A549 (cell line): Measurements from ENCODE around the gene ANO6. TPM values are rescaled to one million over a fixed set of nuclear protein-coding genes. Genes with fewer than 3 reads are reported as not detected.

ENCODE experiments used
- ATAC-seq, 2 experiments: fragments of 200-7000 bp in 1 of 2; fragments of >200 bp in 1 of 2; cut with Nextera tagmentation in 1 of 2; cut with Tn5 transposase in 1 of 2; 3 replicates each; pipeline versions ENCODE4 v1.8.0 to v1.9.1; 2018 to 2020; ENCODE audit warnings: mild to moderate bottlenecking in 1 of 2, moderate library complexity in 1 of 2
- CTCF ChIA-PET: fragments of 300-600 bp; sonication (Branson Sonifier 250); formaldehyde crosslinking; extraction: SDS; loops from one replicate; lab custom pipeline; 2021; ENCODE audit warnings: antibody characterized with exemption, inconsistent platforms; lab: Yijun Ruan, JAX
- POLR2A ChIA-PET: fragments of 350-600 bp; formaldehyde crosslinking; extraction: SDS; loops from one replicate; lab custom pipeline; 2021; ENCODE audit warnings: antibody characterized with exemption, inconsistent platforms; lab: Yijun Ruan, JAX
- DNase-seq, 2 experiments: peaks; one replicate each; pipeline versions ENCODE4 v3.0.0 to v3.0.0-alpha.2; 2011 to 2016; ENCODE audit warnings: low read depth in 1 of 2, low spot score in 1 of 2
- FAIRE-seq: peaks from 2 replicates; lab custom pipeline; 2011; peaks lifted over from hg19 to GRCh38; lab: Jason Lieb, UNC
- H3K27ac ChIP-seq, 2 experiments: fragments of >200 bp; sonication (Bioruptor Twin); formaldehyde crosslinking; 3 replicates each; pipeline ENCODE4 v1.5.1; 2016 to 2017
- H3K4me1 ChIP-seq: fragments of >200 bp; sonication (Bioruptor Twin); formaldehyde crosslinking; 3 replicates; pipeline ENCODE4 v1.6.1; 2016
- H3K4me2 ChIP-seq: fragments of >200 bp; sonication (Bioruptor Twin); formaldehyde crosslinking; 3 replicates; pipeline ENCODE4 v1.6.1; 2016
- H3K4me3 ChIP-seq: fragments of >200 bp; sonication (Bioruptor Twin); formaldehyde crosslinking; 3 replicates; pipeline ENCODE4 v1.5.1; 2016
- H3K9me3 ChIP-seq: fragments of >200 bp; sonication (Bioruptor Twin); formaldehyde crosslinking; 3 replicates; pipeline ENCODE4 v1.6.1; 2016
- ATOH8 ChIP-seq: fragments of 250-450 bp; sonication (Bioruptor Pico); IDR thresholded peaks from 2 replicates; pipeline ENCODE4 v1.5.0; 2020; ENCODE audit warnings: low read depth, mild to moderate bottlenecking, moderate library complexity
- BHLHE40 ChIP-seq: IDR thresholded peaks from 2 replicates; pipeline ENCODE4 v1.6.1; 2012; ENCODE audit warnings: low read depth, low read length, inconsistent platforms
- CBX8 ChIP-seq: fragments of 200-600 bp; sonication (generic); IDR thresholded peaks from 2 replicates; pipeline ENCODE4 v1.6.1; 2016
- EHF ChIP-seq: fragments of 250-450 bp; sonication (Bioruptor Pico); IDR thresholded peaks from 2 replicates; pipeline ENCODE4 v1.5.0; 2020; ENCODE audit warnings: mild to moderate bottlenecking
- FOSB ChIP-seq: fragments of 250-450 bp; sonication (Bioruptor Pico); IDR thresholded peaks from 2 replicates; pipeline ENCODE4 v1.5.0; 2020; ENCODE audit warnings: mild to moderate bottlenecking, moderate library complexity
- FOSL2 ChIP-seq, 2 experiments: fragments of 450-650 bp in 1 of 2; fragments of >200 bp in 1 of 2; sonication (Bioruptor Twin) in 1 of 2; formaldehyde crosslinking; IDR thresholded peaks; 2 replicates each; pipeline versions ENCODE4 v1.5.0 to v1.6.1; 2016 to 2020; ENCODE audit warnings: mild to moderate bottlenecking in 1 of 2, moderate library complexity in 1 of 2
- HMGXB4 ChIP-seq: fragments of 250-450 bp; sonication (Bioruptor Pico); IDR thresholded peaks from 2 replicates; pipeline ENCODE4 v1.5.0; 2021; ENCODE audit warnings: mild to moderate bottlenecking, moderate library complexity, borderline replicate concordance
- HOXB13 ChIP-seq: fragments of 250-450 bp; sonication (Bioruptor Pico); IDR thresholded peaks from 2 replicates; pipeline ENCODE4 v1.5.0; 2020; ENCODE audit warnings: low read depth, mild to moderate bottlenecking, moderate library complexity
- MAFK ChIP-seq: fragments of 450-650 bp; IDR thresholded peaks from 2 replicates; pipeline ENCODE4 v1.6.1; 2014; ENCODE audit not compliant: partially characterized antibody
- MAX ChIP-seq: IDR thresholded peaks from 2 replicates; pipeline ENCODE4 v1.6.1; 2012
- MYC ChIP-seq: IDR thresholded peaks from 2 replicates; pipeline ENCODE4 v1.6.1; 2012; ENCODE audit warnings: mild to moderate bottlenecking, inconsistent platforms, low read length, improper control_type of control experiment, borderline replicate concordance
- NFE2L2 ChIP-seq: fragments of 150-350 bp; conservative IDR thresholded peaks from 2 replicates; pipeline ENCODE4 v1.6.1; 2014; ENCODE audit warnings: low read length
- NR3C1 ChIP-seq: fragments of >200 bp; sonication (Bioruptor Twin); formaldehyde crosslinking; IDR thresholded peaks from 3 replicates; pipeline ENCODE4 v1.6.1; 2017
- PHF8 ChIP-seq: fragments of 200-600 bp; sonication (generic); IDR thresholded peaks from 2 replicates; pipeline ENCODE4 v1.6.1; 2016; ENCODE audit warnings: low read depth, mild to moderate bottlenecking, antibody characterized with exemption, moderate library complexity, borderline replicate concordance
- RAD21 ChIP-seq, 2 experiments: fragments of >200 bp in 1 of 2; sonication (Bioruptor Twin) in 1 of 2; formaldehyde crosslinking in 1 of 2; IDR thresholded peaks in 1 of 2; conservative IDR thresholded peaks in 1 of 2; 2 replicates in 1 of 2; 3 replicates in 1 of 2; pipeline ENCODE4 v1.6.1; 2012 to 2018; ENCODE audit warnings: inconsistent platforms in 1 of 2
- RARB ChIP-seq: fragments of 250-450 bp; sonication (Bioruptor Pico); IDR thresholded peaks from 2 replicates; pipeline ENCODE4 v1.8.0; 2021; ENCODE audit warnings: mild to moderate bottlenecking, moderate library complexity
- RCOR1 ChIP-seq: fragments of 150-350 bp; IDR thresholded peaks from 2 replicates; pipeline ENCODE4 v1.6.1; 2014; ENCODE audit warnings: antibody characterized with exemption, low read length, low read depth
- RFX5 ChIP-seq: fragments of 450-650 bp; IDR thresholded peaks from 2 replicates; pipeline ENCODE4 v1.7.1; 2014; ENCODE audit warnings: antibody characterized with exemption, mild to moderate bottlenecking, moderate library complexity
- RNF2 ChIP-seq: fragments of 200-600 bp; sonication (generic); IDR thresholded peaks from 2 replicates; pipeline ENCODE4 v1.6.1; 2016; ENCODE audit warnings: low read depth, mild to moderate bottlenecking, antibody characterized with exemption, moderate library complexity, borderline replicate concordance
- SREBF2 ChIP-seq: fragments of 450-650 bp; IDR thresholded peaks from 2 replicates; pipeline ENCODE4 v1.6.1; 2014; ENCODE audit warnings: mild to moderate bottlenecking, moderate library complexity
- ZC3H11A ChIP-seq: fragments of 450-650 bp; IDR thresholded peaks from 2 replicates; pipeline ENCODE4 v1.6.1; 2014; ENCODE audit warnings: antibody characterized with exemption, mild to moderate bottlenecking
- ZFP36 ChIP-seq: fragments of 450-650 bp; IDR thresholded peaks from 2 replicates; pipeline ENCODE4 v1.6.1; 2014; ENCODE audit warnings: borderline replicate concordance; ENCODE audit not compliant: partially characterized antibody
- ZSCAN20 ChIP-seq: fragments of 250-450 bp; sonication (Bioruptor Pico); IDR thresholded peaks from 2 replicates; pipeline ENCODE4 v1.8.0; 2022; ENCODE audit warnings: mild to moderate bottlenecking, moderate library complexity
- WGBS: methylation state at CpG from one replicate; pipeline ENCODE4 v1.1.6; 2017; ENCODE audit errors: missing lambda C conversion rate; 5-methylcytosine and 5-hydroxymethylcytosine counted together
- polyA plus RNA-seq, 4 experiments: library from polyadenylated mRNA; depleted of rRNA in 3 of 4; stranded (reverse); fragments of >200 nt; fragmentation: RNase III in 1 of 4; extraction: RNeasy Plus Mini Kit Qiagen cat#74134 plus additional on column Dnase treatment in 1 of 4; gene quantifications; 2 replicates in 3 of 4; 3 replicates in 1 of 4; pipeline ENCODE4 v1.2.3, GENCODE V29; 2011 to 2017

ANO6 gene
- polyA plus RNA-seq, 2 of the 4 experiments (the other 2 are of a cell fraction): 41.7 to 80.0 TPM

GRCh38 chr12:45468751-45469615, 253.1 kb downstream of the ANO6 start:
- Histone ChIP-seq H3K4me2 (no peak overlapping the region), H3K4me3 (no peak overlapping the region), H3K27ac (no peak overlapping the region), H3K4me1 (no peaks in the 10 kb centered on the region), H3K9me3 (no peaks in the 10 kb centered on the region)
- WGBS: 42% methylated on average over 10 of the region's 18 CpGs
- POLR2A ChIA-PET: no interaction called here
- no peak for FAIRE-seq
- ATAC-seq: no peak; a peak in 2 of 6 replicates
- TF ChIP-seq PHF8 (no peak), ZSCAN20 (CRISPR knock-in tag) (no peak), CBX8 (no peak), FOSL2 (IDR thresholded peaks at IDR 0.05) (no peak), FOSL2 (CRISPR knock-in tag; IDR thresholded peaks at IDR 0.05) (no peak), MAX (no peak), ZC3H11A (no peak), MAFK (no peak), SREBF2 (no peak), HOXB13 (no peak), BHLHE40 (no peak), NR3C1 (no peak), RAD21 (conservative IDR thresholded peaks at IDR 0.05 in 1 of 2, IDR thresholded peaks at IDR 0.05 in 1 of 2) (no peak), RCOR1 (no peak), MYC (no peak), FOSB (CRISPR knock-in tag) (no peak), RNF2 (no peak), ATOH8 (CRISPR knock-in tag) (no peak)
- DNase-seq: no peak
- CTCF ChIA-PET: interaction anchor here (1.0 kb wide), 1 partner anchor 12 kb away, joined by 3 read pairs; no protein-coding TSS in a partner anchor

GRCh38 chr12:45469902-45470301, 254.0 kb downstream of the ANO6 start:
- Histone ChIP-seq H3K27ac (no peak overlapping the region), H3K4me2 (no peak overlapping the region), H3K4me1 (no peaks in the 10 kb centered on the region), H3K9me3 (no peaks in the 10 kb centered on the region), H3K4me3 (no peak overlapping the region)
- 12% methylated on average over 4 of the region's 4 CpGs for WGBS
- DNase-seq (no peak), FAIRE-seq (no peak), ATAC-seq (no peak)
- TF ChIP-seq RARB (CRISPR knock-in tag) (no peak), EHF (no peak), ZFP36 (no peak), ATOH8 (CRISPR knock-in tag) (no peak)
- POLR2A ChIA-PET: no interaction called here
- CTCF ChIA-PET: no interaction called here

GRCh38 chr12:45473636-45474035, 257.7 kb downstream of the ANO6 start:
- Histone ChIP-seq H3K9me3 (no peaks in the 10 kb centered on the region), H3K4me1 (no peaks in the 10 kb centered on the region), H3K4me2 (no peak overlapping the region), H3K4me3 (no peak overlapping the region), H3K27ac (no peak overlapping the region)
- CTCF ChIA-PET: no interaction called here
- POLR2A ChIA-PET: no interaction called here
- TF ChIP-seq RFX5 (no peak), MAFK (no peak), NFE2L2 (no peak), ZSCAN20 (CRISPR knock-in tag) (no peak), NR3C1 (no peak), HMGXB4 (CRISPR knock-in tag) (no peak)
- DNase-seq: no peak
- no peak for ATAC-seq
- no peak for FAIRE-seq
- 51% methylated on average over 3 of the region's 3 CpGs for WGBS
